Hematopoietic multipotent progenitor cell treated with erythropoietin and hydrocortisone succinate and interleukin-3 and kit ligand, for 17 days (in vitro differentiated cells): ENCODE results near the gene BAMBI.
"Not testable (repeated sequence)": the region's sequence is repeated elsewhere in the genome, so short reads cannot be mapped to it uniquely, and the experiment has no call there.

Source experiments
- DNase-seq: peaks from one replicate; pipeline ENCODE4 v3.0.0-alpha.2; 2015; ENCODE audit warnings: low spot score

Gene BAMBI

GRCh38 chr10:28676968-28677887 is at the start of gene BAMBI:
TSS of gene BAMBI (plus strand) at chr10:28677521. CDS start at chr10:28677898, 377 bp downstream.
- DNase-seq = peak; percentile 79

- DNase-seq = peak; percentile 78
Measured at GRCh38 chr10:28628184-28628893, 49.0 kb upstream of the BAMBI start.

- DNase-seq = no peak
Measured at GRCh38 chr10:28631896-28632583, 45.3 kb upstream of the BAMBI start.

GRCh38 chr10:28632584-28632945 is 44.8 kb upstream of the BAMBI start:
- no peak for DNase-seq

- no peak for DNase-seq
Measured at GRCh38 chr10:28633750-28634149, 43.6 kb upstream of the BAMBI start.

GRCh38 chr10:28637346-28637745 is 40.0 kb upstream of the BAMBI start:
- no peak for DNase-seq

- DNase-seq = no peak
Measured at GRCh38 chr10:28638392-28638791, 38.9 kb upstream of the BAMBI start.

GRCh38 chr10:28640551-28640950 is 36.8 kb upstream of the BAMBI start:
- DNase-seq = no peak

GRCh38 chr10:28644647-28645046 is 32.7 kb upstream of the BAMBI start:
- no peak for DNase-seq

- no peak for DNase-seq
Measured at GRCh38 chr10:28652106-28652505, 25.2 kb upstream of the BAMBI start.

GRCh38 chr10:28652703-28653102 is 24.6 kb upstream of the BAMBI start:
- DNase-seq = no peak

- not testable (repeated sequence) for DNase-seq
Measured at GRCh38 chr10:28658824-28659223, 18.5 kb upstream of the BAMBI start.

GRCh38 chr10:28661035-28661434 is 16.3 kb upstream of the BAMBI start:
- no peak for DNase-seq

GRCh38 chr10:28663576-28664368 is 13.5 kb upstream of the BAMBI start:
- peak; percentile 57 for DNase-seq

GRCh38 chr10:28664369-28664740 is 13.0 kb upstream of the BAMBI start:
- no peak for DNase-seq

- DNase-seq = no peak
Measured at GRCh38 chr10:28666751-28667467, 10.4 kb upstream of the BAMBI start.

GRCh38 chr10:28668363-28669226 is 8.7 kb upstream of the BAMBI start:
- no peak for DNase-seq

- DNase-seq = no peak
Measured at GRCh38 chr10:28669227-28670173, 7.8 kb upstream of the BAMBI start.

GRCh38 chr10:28674782-28675181 is 2.5 kb upstream of the BAMBI start:
- no peak for DNase-seq
